PC-3 (cell line): Measurements from ENCODE around the gene PRKCD. TPM values are rescaled to one million over a fixed set of nuclear protein-coding genes. Genes with fewer than 3 reads are reported as not detected.

Source experiments
- ATAC-seq: fragments of 200-7000 bp; cut with Tn5 transposase; 2 replicates; pipeline ENCODE4 v1.9.1; 2020; ENCODE audit warnings: mild to moderate bottlenecking, moderate library complexity
- BruUV-seq: library from RNA; stranded (reverse); fragments of 400-500 nt; replicated peaks from 2 replicates; lab custom pipeline; 2021; lab: Mats Ljungman, UMichigan
- CTCF ChIA-PET: fragments of 300-600 bp; sonication (Branson Sonifier 250); formaldehyde crosslinking; loops from one replicate; lab custom pipeline; 2022; ENCODE audit warnings: antibody characterized with exemption; lab: Charles Lee
- POLR2A ChIA-PET: fragments of 300-600 bp; sonication (Branson Sonifier 250); formaldehyde crosslinking; loops from one replicate; lab custom pipeline; 2022; ENCODE audit warnings: antibody characterized with exemption; ENCODE audit not compliant: unreplicated experiment; lab: Charles Lee
- DNase-seq: peaks from one replicate; pipeline ENCODE4 v3.0.0-alpha.2; 2015
- H2AFZ ChIP-seq: fragments of 300-600 bp; sonication (generic); 2 replicates; pipeline ENCODE4 v1.6.0; 2016; ENCODE audit warnings: antibody characterized with exemption, low read length
- H3F3A ChIP-seq: fragments of 300-600 bp; sonication (generic); one replicate; pipeline ENCODE4 v1.6.0; 2017; ENCODE audit warnings: antibody characterized with exemption, low read length, control low read depth, mild to moderate bottlenecking; ENCODE audit not compliant: unreplicated experiment
- H3K27ac ChIP-seq: fragments of 300-600 bp; sonication (generic); 2 replicates; pipeline ENCODE4 v1.5.1; 2016; ENCODE audit warnings: mild to moderate bottlenecking, low read length
- H3K27me3 ChIP-seq: fragments of 300-600 bp; sonication (generic); 2 replicates; pipeline ENCODE4 v1.6.1; 2016; ENCODE audit warnings: low read length, mixed read lengths
- H3K36me3 ChIP-seq: fragments of 300-600 bp; sonication (generic); 2 replicates; pipeline ENCODE4 v1.6.1; 2016; ENCODE audit warnings: low read depth, mixed run types, low read length, mixed read lengths
- H3K4me1 ChIP-seq: fragments of 300-600 bp; sonication (generic); 2 replicates; pipeline ENCODE4 v1.5.1; 2016; ENCODE audit warnings: low read length; ENCODE audit not compliant: insufficient read depth
- H3K4me2 ChIP-seq: fragments of 300-600 bp; sonication (generic); 2 replicates; pipeline ENCODE4 v1.6.0; 2016; ENCODE audit warnings: low read length
- H3K4me3 ChIP-seq: fragments of 300-600 bp; sonication (generic); 2 replicates; pipeline ENCODE4 v1.5.1; 2016; ENCODE audit warnings: mild to moderate bottlenecking, low read length, mixed read lengths
- H3K79me2 ChIP-seq: fragments of 300-600 bp; sonication (generic); 2 replicates; pipeline ENCODE4 v1.6.1; 2017; ENCODE audit warnings: low read length, mixed read lengths
- H3K9ac ChIP-seq: fragments of 300-600 bp; sonication (generic); 2 replicates; pipeline ENCODE4 v1.6.0; 2016; ENCODE audit warnings: mild to moderate bottlenecking, low read length
- H3K9me2 ChIP-seq: fragments of 300-600 bp; sonication (generic); replicated peaks from 2 replicates; pipeline ENCODE4 v1.6.1; 2016; ENCODE audit warnings: mixed run types, low read length, mixed read lengths
- H3K9me3 ChIP-seq: fragments of 300-600 bp; sonication (generic); 2 replicates; pipeline ENCODE4 v1.6.1; 2016; ENCODE audit warnings: low read length, mixed read lengths
- H4K20me1 ChIP-seq: fragments of 300-600 bp; sonication (generic); 2 replicates; pipeline ENCODE4 v1.6.1; 2016; ENCODE audit warnings: low read length, mixed read lengths
- CTCF ChIP-seq: fragments of 300-600 bp; sonication (generic); conservative IDR thresholded peaks from 2 replicates; pipeline ENCODE4 v1.5.1; 2017; ENCODE audit warnings: antibody characterized with exemption, low read depth, mild to moderate bottlenecking, low read length
- EZH2 ChIP-seq: fragments of 300-600 bp; sonication (generic); IDR thresholded peaks from one replicate; pipeline ENCODE4 v1.6.1; 2017; ENCODE audit warnings: antibody characterized with exemption, mild to moderate bottlenecking, low read length; ENCODE audit not compliant: unreplicated experiment
- EZH2phosphoT487 ChIP-seq: fragments of 300-600 bp; sonication (generic); IDR thresholded peaks from 2 replicates; pipeline ENCODE4 v1.6.1; 2018; ENCODE audit warnings: mild to moderate bottlenecking, antibody characterized with exemption, low read length, borderline replicate concordance
- intact Hi-C: fragments of 100-400 bp; cut with micrococcal nuclease; formaldehyde crosslinking; loops from 2 replicates; pipeline ENCODE4 v1.9.0; 2023
- total RNA-seq: library from RNA; depleted of rRNA; stranded (reverse); fragments of >200 nt; gene quantifications from 2 replicates; pipeline ENCODE4 v1.2.3, GENCODE V29; 2014

The PRKCD gene
- total RNA-seq, 1 experiment from 2014 or later = 7.8 TPM

GRCh38 chr3:53140847-53141845 is 19.9 kb upstream of the PRKCD start:
- Histone ChIP-seq H3K9ac (no peak overlapping the region), H3K27ac (no peak overlapping the region), H3K27me3 (no peaks in the 10 kb centered on the region), H3F3A (no peaks in the 10 kb centered on the region), H3K36me3 (no peaks in the 10 kb centered on the region), H2AFZ (no peak overlapping the region), H3K9me3 (no peaks in the 10 kb centered on the region), H3K4me2 (no peak overlapping the region), H3K4me3 (no peak overlapping the region), H4K20me1 (no peaks in the 10 kb centered on the region), H3K4me1 (peaks cover 22% of the 10 kb centered on the region), H3K9me2 (no peaks in the 10 kb centered on the region), H3K79me2 (no peaks in the 10 kb centered on the region)
- ChIA-PET CTCF (no interaction called here), POLR2A (no interaction called here)
- ATAC-seq (peak; percentile 10; the same call in 1 of the 2 replicates), DNase-seq (peak; percentile 57)
- BruUV-seq = no TSS peak
- TF ChIP-seq CTCF (no peak), EZH2 (no peak), EZH2phosphoT487 (no peak)
- intact Hi-C loops = no loop called here

- Histone ChIP-seq H4K20me1 (no peaks in the 10 kb centered on the region), H3K27me3 (no peaks in the 10 kb centered on the region), H3K79me2 (no peaks in the 10 kb centered on the region), H3K4me2 (no peak overlapping the region), H3K4me1 (peaks cover 40% of the 10 kb centered on the region), H3K9ac (no peak overlapping the region), H3K4me3 (no peak overlapping the region), H3F3A (no peaks in the 10 kb centered on the region), H3K9me2 (no peaks in the 10 kb centered on the region), H3K27ac (no peak overlapping the region), H3K9me3 (no peaks in the 10 kb centered on the region), H3K36me3 (no peaks in the 10 kb centered on the region), H2AFZ (no peak overlapping the region)
- DNase-seq = no peak
- intact Hi-C loops = no loop called here
- TF ChIP-seq EZH2phosphoT487 (no peak), CTCF (no peak)
- CTCF ChIA-PET = no interaction called here
- ATAC-seq = no peak
- no TSS peak for BruUV-seq
- POLR2A ChIA-PET = no interaction called here
These were observed 18.0 kb upstream of the PRKCD start for GRCh38 chr3:53142986-53143385.

DNA sequence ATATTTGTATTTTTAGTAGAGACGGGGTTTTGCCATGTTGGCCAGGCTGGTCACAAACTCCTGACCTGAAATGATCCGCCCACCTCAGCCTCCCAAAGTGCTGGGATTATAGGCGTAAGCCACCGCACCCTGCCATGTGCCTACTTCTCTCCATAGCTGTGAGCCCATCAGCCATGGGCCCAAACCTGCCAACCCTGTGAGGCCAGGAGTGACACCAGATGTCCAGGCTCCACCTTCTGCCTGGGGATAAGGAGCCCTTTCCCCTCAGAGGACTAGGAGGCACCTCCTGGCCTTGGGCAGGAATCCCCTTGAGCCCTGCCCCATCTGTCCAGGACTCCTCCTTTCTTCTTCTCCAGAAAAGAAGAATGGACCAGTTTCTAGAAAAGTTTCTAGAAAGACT is 16.6 kb upstream of the PRKCD start:
- intact Hi-C loops = loop anchor here (2.0 kb wide), 1 partner anchor 16 kb away; the partner anchor contains the start of gene PRKCD
- POLR2A ChIA-PET = no interaction called here
- H3K4me1 ChIP-seq = peaks cover 50% of the 10 kb centered on the region

More for the DNA sequence above, 16.6 kb upstream of the PRKCD start:
- CTCF ChIA-PET = no interaction called here
- Histone ChIP-seq H3K27me3 (no peaks in the 10 kb centered on the region), H3K79me2 (no peaks in the 10 kb centered on the region), H3F3A (no peaks in the 10 kb centered on the region), H2AFZ (no peak overlapping the region), H3K9me2 (no peaks in the 10 kb centered on the region), H3K9me3 (no peaks in the 10 kb centered on the region), H3K4me3 (no peak overlapping the region), H3K27ac (0 out of 2 replicates have a peak overlapping the region, but pooled peaks have one; percentile 79), H4K20me1 (no peaks in the 10 kb centered on the region), H3K4me2 (0 out of 2 replicates have a peak overlapping the region, but pooled peaks have one; percentile 77), H3K9ac (no peak overlapping the region), H3K36me3 (no peaks in the 10 kb centered on the region)
- DNase-seq = no peak
- BruUV-seq = no TSS peak
- ATAC-seq = no peak
- TF ChIP-seq EZH2phosphoT487 (no peak), EZH2 (no peak), CTCF (no peak)
